WTC11 (cell line): ENCODE data around the gene ALX4. TPM values are rescaled to one million over a fixed set of nuclear protein-coding genes. Genes with fewer than 3 reads are reported as not detected.
A peak's percentile ranks its signal among the peaks of the same experiment; 100 is the strongest.

Source experiments
- ATAC-seq: fragments of 200-7000 bp; cut with Tn5 transposase; 2 replicates; pipeline ENCODE4 v1.10.0; 2021; ENCODE audit warnings: mild to moderate bottlenecking, moderate library complexity
- CTCF ChIA-PET: fragments of 300-600 bp; sonication (Branson Sonifier 250); formaldehyde crosslinking; loops from one replicate; lab custom pipeline; 2021; ENCODE audit warnings: antibody characterized with exemption; lab: Charles Lee
- POLR2A ChIA-PET: fragments of 350-600 bp; sonication (Branson Sonifier 250); formaldehyde crosslinking; loops from one replicate; lab custom pipeline; 2021; ENCODE audit warnings: antibody characterized with exemption; lab: Charles Lee
- DNase-seq: peaks from one replicate; pipeline ENCODE4 v3.0.0; 2021; ENCODE audit warnings: low spot score
- H3K27ac Mint-ChIP-seq: 2 replicates; pipeline ENCODE4 v1.8.0; 2021; ENCODE audit warnings: mixed read lengths
- H3K27me3 Mint-ChIP-seq: 2 replicates; pipeline ENCODE4 v1.8.0; 2021; ENCODE audit warnings: low read depth, mild to moderate bottlenecking, moderate library complexity, mixed read lengths
- H3K36me3 Mint-ChIP-seq: 2 replicates; pipeline ENCODE4 v1.8.0; 2021; ENCODE audit warnings: mixed read lengths
- H3K4me1 Mint-ChIP-seq: 2 replicates; pipeline ENCODE4 v1.8.0; 2022; ENCODE audit warnings: mixed read lengths
- H3K4me3 Mint-ChIP-seq: 2 replicates; pipeline ENCODE4 v1.8.0; 2021; ENCODE audit warnings: mild to moderate bottlenecking, moderate library complexity, mixed read lengths
- H3K9me3 Mint-ChIP-seq: 2 replicates; pipeline ENCODE4 v1.8.0; 2021; ENCODE audit warnings: mixed read lengths
- AR ChIP-seq: fragments of 250-450 bp; sonication (Bioruptor Pico); IDR thresholded peaks from 2 replicates; pipeline ENCODE4 v1.9.0; 2021; ENCODE audit warnings: mild to moderate bottlenecking
- CBFB ChIP-seq: sonication (generic); formaldehyde crosslinking; IDR thresholded peaks from 2 replicates; pipeline ENCODE4 v1.8.1; 2022; ENCODE audit warnings: mild to moderate bottlenecking, low read depth, missing genetic modification reagents
- CTCF ChIP-seq: fragments of 200-600 bp; IDR thresholded peaks from 2 replicates; pipeline ENCODE4 v1.8.0; 2022; ENCODE audit warnings: antibody characterized with exemption
- E2F1 ChIP-seq: sonication (generic); formaldehyde crosslinking; IDR thresholded peaks from 2 replicates; pipeline ENCODE4 v1.8.0; 2022; ENCODE audit warnings: mild to moderate bottlenecking, missing genetic modification reagents
- ESRRA ChIP-seq: sonication (generic); formaldehyde crosslinking; IDR thresholded peaks from 2 replicates; pipeline ENCODE4 v1.8.1; 2022; ENCODE audit warnings: mild to moderate bottlenecking, missing genetic modification reagents, borderline replicate concordance
- FOXJ3 ChIP-seq: sonication (generic); formaldehyde crosslinking; IDR thresholded peaks from 2 replicates; pipeline ENCODE4 v1.9.0; 2021; ENCODE audit warnings: missing genetic modification reagents, mild to moderate bottlenecking, borderline replicate concordance
- HMGA2 ChIP-seq: fragments of 250-450 bp; sonication (Bioruptor Pico); IDR thresholded peaks from 2 replicates; pipeline ENCODE4 v1.4.0; 2021; ENCODE audit warnings: mild to moderate bottlenecking, moderate library complexity
- HMGXB4 ChIP-seq: sonication (generic); formaldehyde crosslinking; IDR thresholded peaks from 2 replicates; pipeline ENCODE4 v1.8.1; 2023; ENCODE audit warnings: mild to moderate bottlenecking, moderate library complexity, missing genetic modification reagents
- IRF1 ChIP-seq: sonication (generic); formaldehyde crosslinking; IDR thresholded peaks from 2 replicates; pipeline ENCODE4 v1.8.0; 2023; ENCODE audit warnings: missing genetic modification reagents
- JAZF1 ChIP-seq: fragments of 250-450 bp; sonication (Bioruptor Pico); IDR thresholded peaks from 2 replicates; pipeline ENCODE4 v1.9.0; 2021; ENCODE audit warnings: moderate library complexity, mild to moderate bottlenecking, inconsistent platforms
- JUN ChIP-seq: sonication (generic); formaldehyde crosslinking; IDR thresholded peaks from 2 replicates; pipeline ENCODE4 v1.8.0; 2023; ENCODE audit warnings: mild to moderate bottlenecking, missing genetic modification reagents
- KAT7 ChIP-seq: sonication (generic); formaldehyde crosslinking; IDR thresholded peaks from 2 replicates; pipeline ENCODE4 v1.8.1; 2023; ENCODE audit warnings: missing genetic modification reagents, mild to moderate bottlenecking, borderline replicate concordance
- MYBL2 ChIP-seq: sonication (generic); formaldehyde crosslinking; IDR thresholded peaks from 2 replicates; pipeline ENCODE4 v1.8.1; 2023; ENCODE audit warnings: mild to moderate bottlenecking, moderate library complexity, missing genetic modification reagents
- RELA ChIP-seq: sonication (generic); formaldehyde crosslinking; IDR thresholded peaks from 2 replicates; pipeline ENCODE4 v1.8.1; 2022; ENCODE audit warnings: missing genetic modification reagents, mild to moderate bottlenecking, borderline replicate concordance
- TEAD1 ChIP-seq: sonication (generic); formaldehyde crosslinking; IDR thresholded peaks from 2 replicates; pipeline ENCODE4 v1.8.0; 2022; ENCODE audit warnings: mild to moderate bottlenecking, missing genetic modification reagents
- TP53 ChIP-seq: sonication (generic); formaldehyde crosslinking; IDR thresholded peaks from 2 replicates; pipeline ENCODE4 v1.8.1; 2023; ENCODE audit warnings: mild to moderate bottlenecking, missing genetic modification reagents
- ZNF423 ChIP-seq: fragments of 250-450 bp; sonication (Bioruptor Pico); IDR thresholded peaks from 2 replicates; pipeline ENCODE4 v2.1.2; 2022; ENCODE audit warnings: mild to moderate bottlenecking, moderate library complexity
- total RNA-seq: library from RNA; stranded (reverse); gene quantifications from 3 replicates; pipeline ENCODE4 v1.2.3, GENCODE V29; 2021

The ALX4 gene
- total RNA-seq, 1 experiment from 2014 or later: not detected

- TF ChIP-seq CTCF (no peak), TP53 (CRISPR knock-in tag) (no peak), HMGA2 (CRISPR knock-in tag) (no peak), JAZF1 (no peak)
- TF ChIP-seq, all 79 proteins: peak for 0
Observed at GRCh38 chr11:44356351-44356750, 46.4 kb upstream of the ALX4 start (continued).

GRCh38 chr11:44351898-44352498 lies 42.1 kb upstream of the ALX4 start:
- no peak for DNase-seq

More at GRCh38 chr11:44351898-44352498, 42.1 kb upstream of the ALX4 start:
- Mint-ChIP-seq H3K27me3 (no peaks in the 10 kb centered on the region; the same call in 1 of the 2 replicates), H3K4me3 (no peak overlapping the region), H3K4me1 (peaks cover 3% of the 10 kb centered on the region; the same call in 1 of the 2 replicates), H3K36me3 (no peaks in the 10 kb centered on the region), H3K27ac (no peak overlapping the region), H3K9me3 (no peaks in the 10 kb centered on the region)
- ChIA-PET CTCF (interaction anchor here (0.6 to 0.9 kb wide), 2 partner anchors 20 to 167 kb away, joined by 3 read pairs; no protein-coding TSS in a partner anchor), POLR2A (no interaction called here)
- no peak for TF ChIP-seq ZNF423 (CRISPR knock-in tag)
- TF ChIP-seq ESRRA (CRISPR knock-in tag): no peak
- TF ChIP-seq HMGA2 (CRISPR knock-in tag): no peak
- TF ChIP-seq AR (CRISPR knock-in tag): no peak
- no peak for TF ChIP-seq HMGXB4 (CRISPR knock-in tag)
- no peak for TF ChIP-seq KAT7 (CRISPR knock-in tag)
- no peak for TF ChIP-seq MYBL2 (CRISPR knock-in tag)
- no peak for TF ChIP-seq FOXJ3 (CRISPR knock-in tag)
- no peak for TF ChIP-seq TEAD1 (CRISPR knock-in tag)
- TF ChIP-seq TP53 (CRISPR knock-in tag): no peak
- TF ChIP-seq CBFB (CRISPR knock-in tag): no peak
- no peak for TF ChIP-seq IRF1
- TF ChIP-seq JUN (CRISPR knock-in tag): no peak
- TF ChIP-seq E2F1 (CRISPR knock-in tag): no peak
- TF ChIP-seq RELA (CRISPR knock-in tag): no peak
- no peak for TF ChIP-seq JAZF1
- ATAC-seq: peak; percentile 72
